ENCODE data around the gene PGAP3. TPM values are rescaled to one million over a fixed set of nuclear protein-coding genes. Genes with fewer than 3 reads are reported as not detected.

The PGAP3 gene
- total and polyA plus RNA-seq, 3 donors from 2014 or later, result 21.1 to 37.4 (median 28.6) TPM

- Histone ChIP-seq H3K36me3 (ENCODE audit: low read depth, missing control alignments) (no peaks in the 10 kb centered on the region), H3K4me1 (no peaks in the 10 kb centered on the region), H3K27ac (no peak overlapping the region), H3K27me3 (no peaks in the 10 kb centered on the region), H3K9me3 (no peaks in the 10 kb centered on the region), H3K4me3 (no peak overlapping the region)
- DNase-seq, result no peak
- 78 to 83% methylated on average over 8 to 10 of the region's 10 CpGs for WGBS, 2 donors
- intact Hi-C loops (cut with DNase I; ENCODE audit: low total_unique reads), result no loop called here
- TF ChIP-seq POLR2A (IDR thresholded peaks at IDR 0.05), result no peak
- TF ChIP-seq CTCF (IDR thresholded peaks at IDR 0.05), result no peak
Measured at GRCh38 chr17:39675390-39676082, 12.3 kb downstream of the PGAP3 start.

- intact Hi-C loops (cut with DNase I; ENCODE audit: low total_unique reads), result no loop called here
- Histone ChIP-seq H3K27ac (no peak overlapping the region), H3K4me3 (no peak overlapping the region), H3K36me3 (ENCODE audit: low read depth, missing control alignments) (no peaks in the 10 kb centered on the region), H3K9me3 (no peaks in the 10 kb centered on the region), H3K27me3 (no peaks in the 10 kb centered on the region), H3K4me1 (no peaks in the 10 kb centered on the region)
- WGBS, 2 donors, result 65 to 67% methylated on average over 8 to 10 of the region's 11 CpGs
- DNase-seq, result no peak
- TF ChIP-seq CTCF (IDR thresholded peaks at IDR 0.05) (no peak), POLR2A (IDR thresholded peaks at IDR 0.05) (no peak)
Measured at GRCh38 chr17:39674702-39675389, 13.0 kb downstream of the PGAP3 start.

- no peaks in the 10 kb centered on the region for H3K27me3 ChIP-seq
- no peak for DNase-seq
- intact Hi-C loops (cut with DNase I; ENCODE audit: low total_unique reads), result no loop called here
- no peak overlapping the region for H3K4me3 ChIP-seq
- TF ChIP-seq POLR2A (IDR thresholded peaks at IDR 0.05), result no peak
- H3K27ac ChIP-seq, result no peak overlapping the region
- WGBS, 2 donors, result 87 to 100% methylated on average over 1 to 5 of the region's 5 CpGs
- no peaks in the 10 kb centered on the region for H3K9me3 ChIP-seq
- H3K4me1 ChIP-seq, result no peaks in the 10 kb centered on the region
- no peaks in the 10 kb centered on the region for H3K36me3 ChIP-seq (ENCODE audit: low read depth, missing control alignments)
Measured at GRCh38 chr17:39674179-39674578, 13.7 kb downstream of the PGAP3 start.

- intact Hi-C loops (cut with DNase I; ENCODE audit: low total_unique reads), result no loop called here
- 77 to 82% methylated on average over 5 to 13 of the region's 13 CpGs for WGBS, 2 donors
- no peaks in the 10 kb centered on the region for H3K27me3 ChIP-seq
Measured at GRCh38 chr17:39673335-39674081, 14.3 kb downstream of the PGAP3 start.

More at GRCh38 chr17:39673335-39674081, 14.3 kb downstream of the PGAP3 start:
- Histone ChIP-seq H3K27ac (no peak overlapping the region), H3K36me3 (ENCODE audit: low read depth, missing control alignments) (no peaks in the 10 kb centered on the region), H3K4me1 (no peaks in the 10 kb centered on the region), H3K4me3 (no peak overlapping the region), H3K9me3 (no peaks in the 10 kb centered on the region)
- TF ChIP-seq CTCF (IDR thresholded peaks at IDR 0.05) (no peak), POLR2A (IDR thresholded peaks at IDR 0.05) (no peak)
- DNase-seq, result no peak
